Common myeloid progenitor, CD34-positive (primary cell): ENCODE results near the gene CYP4V2.
A peak's percentile ranks its signal among the peaks of the same experiment; 100 is the strongest.

Experiments
- CTCF ChIA-PET: fragments of 350-600 bp; sonication (Branson Sonifier 250); formaldehyde crosslinking; loops from one replicate; lab custom pipeline; 2021; ENCODE audit warnings: antibody characterized with exemption; lab: Charles Lee
- POLR2A ChIA-PET: fragments of 350-600 bp; sonication (Branson Sonifier 250); formaldehyde crosslinking; loops from one replicate; lab custom pipeline; 2021; ENCODE audit warnings: antibody characterized with exemption; lab: Charles Lee
- DNase-seq, 3 donors: peaks; one replicate each; pipeline versions ENCODE4 v3.0.0 to v3.0.0-alpha.2; 2013
- H3K27ac ChIP-seq, 2 experiments: 1 replicate in 1 of 2; 2 replicates in 1 of 2; pipeline ENCODE4 v1.7.0; 2013; ENCODE audit warnings: inconsistent platforms in 2 of 2, low read length in 2 of 2, mild to moderate bottlenecking in 2 of 2, low read depth in 1 of 2, moderate library complexity in 1 of 2; ENCODE audit not compliant: severe bottlenecking in 2 of 2, insufficient read depth in 1 of 2, poor library complexity in 1 of 2
- H3K27me3 ChIP-seq, 5 experiments: replicated peaks in 2 of 5; 1 replicate in 3 of 5; 2 replicates in 2 of 5; pipeline versions ENCODE4 v1.6.1 to v1.7.0; 2013; ENCODE audit warnings: low read length in 4 of 5, mild to moderate bottlenecking in 2 of 5, moderate library complexity in 2 of 5, inconsistent platforms in 1 of 5; ENCODE audit not compliant: insufficient read depth in 5 of 5, control insufficient read depth in 4 of 5
- H3K36me3 ChIP-seq, 4 experiments: 1 replicate in 2 of 4; 2 replicates in 2 of 4; pipeline versions ENCODE4 v1.6.1 to v1.7.0; 2013; ENCODE audit warnings: low read length in 3 of 4, control low read depth in 1 of 4, mild to moderate bottlenecking in 1 of 4; ENCODE audit not compliant: control insufficient read depth in 4 of 4, insufficient read depth in 4 of 4
- H3K4me1 ChIP-seq, 4 experiments: 1 replicate in 3 of 4; 2 replicates in 1 of 4; pipeline versions ENCODE4 v1.6.1 to v1.7.1; 2013; ENCODE audit warnings: low read length in 3 of 4, mild to moderate bottlenecking in 3 of 4, control low read depth in 1 of 4, inconsistent platforms in 1 of 4, moderate library complexity in 1 of 4; ENCODE audit not compliant: control insufficient read depth in 4 of 4, insufficient read depth in 4 of 4; ENCODE audit errors: control extremely low read depth in 1 of 4
- H3K4me3 ChIP-seq, 7 experiments: 1 replicate in 4 of 7; 2 replicates in 3 of 7; pipeline versions ENCODE4 v1.5.1 to v1.7.0; 2013; ENCODE audit warnings: mild to moderate bottlenecking in 7 of 7, low read length in 6 of 7, moderate library complexity in 6 of 7, inconsistent platforms in 2 of 7, low read depth in 2 of 7, control low read depth in 1 of 7; ENCODE audit not compliant: insufficient read depth in 4 of 7, control insufficient read depth in 1 of 7; ENCODE audit errors: extremely low read depth in 1 of 7
- H3K9me3 ChIP-seq, 5 experiments: 1 replicate in 4 of 5; 2 replicates in 1 of 5; pipeline versions ENCODE4 v1.6.1 to v1.7.1; 2013; ENCODE audit warnings: low read length in 4 of 5, mild to moderate bottlenecking in 2 of 5, inconsistent platforms in 1 of 5, low read depth in 1 of 5, moderate library complexity in 1 of 5; ENCODE audit not compliant: control insufficient read depth in 4 of 5, insufficient read depth in 2 of 5; ENCODE audit errors: control extremely low read depth in 1 of 5
- WGBS: methylation state at CpG from one replicate; pipeline ENCODE4 v1.1.5; 2013; ENCODE audit not compliant: insufficient coverage; 5-methylcytosine and 5-hydroxymethylcytosine counted together

Gene CYP4V2

GRCh38 chr4:186201010-186201409 lies 9.6 kb downstream of the CYP4V2 start:
- peaks cover 0 to 3% (median 0%) of the 10 kb centered on the region in 4 experiments for H3K4me1 ChIP-seq

GRCh38 chr4:186201535-186202230 lies 10.3 kb downstream of the CYP4V2 start:
- WGBS = 35% methylated on average over 5 of the region's 9 CpGs
- CTCF ChIA-PET = interaction anchor here (1.0 to 1.6 kb wide), 3 partner anchors 9 to 134 kb away, joined by 4 to 5 read pairs (median 5); no protein-coding TSS in a partner anchor
- Histone ChIP-seq H3K9me3 (no peaks in the 10 kb centered on the region), H3K4me1 (peaks cover 0 to 3% (median 0%) of the 10 kb centered on the region in 4 experiments), H3K36me3 (peaks cover 0 to 7% (median 4%) of the 10 kb centered on the region in 4 experiments), H3K27me3 (no peaks in the 10 kb centered on the region), H3K27ac (no peak overlapping the region), H3K4me3 (peak overlapping the region in 2 of 7 experiments; percentile 17 to 42)
- peak; percentile 64 to 72 (median 69) for DNase-seq
- POLR2A ChIA-PET = no interaction called here

More at GRCh38 chr4:186201010-186201409, 9.6 kb downstream of the CYP4V2 start:
- Histone ChIP-seq H3K4me3 (no peak overlapping the region), H3K36me3 (peaks cover 0 to 7% (median 4%) of the 10 kb centered on the region in 4 experiments), H3K9me3 (no peaks in the 10 kb centered on the region), H3K27ac (no peak overlapping the region), H3K27me3 (no peaks in the 10 kb centered on the region)
- CTCF ChIA-PET = interaction anchor here (1.0 to 1.6 kb wide), 3 partner anchors 9 to 133 kb away, joined by 4 to 5 read pairs (median 5); no protein-coding TSS in a partner anchor
- POLR2A ChIA-PET = no interaction called here
- no peak for DNase-seq
- 100% methylated on average over 2 of the region's 7 CpGs for WGBS

- peaks cover 0 to 3% (median 0%) of the 10 kb centered on the region in 4 experiments for H3K36me3 ChIP-seq
- 86% methylated on average over 8 of the region's 8 CpGs for WGBS
- ChIA-PET POLR2A (no interaction called here), CTCF (interaction anchor here (1.2 to 1.6 kb wide), 3 partner anchors 9 to 135 kb away, joined by 3 to 5 read pairs (median 5); no protein-coding TSS in a partner anchor)
- peak in 1 of 3 donors; percentile 16 for DNase-seq
- H3K4me1 ChIP-seq = peaks cover 0 to 3% (median 0%) of the 10 kb centered on the region in 4 experiments
- no peaks in the 10 kb centered on the region for H3K9me3 ChIP-seq
- H3K4me3 ChIP-seq = no peak overlapping the region
- H3K27me3 ChIP-seq = no peaks in the 10 kb centered on the region
- H3K27ac ChIP-seq = no peak overlapping the region
Measured at GRCh38 chr4:186202490-186203140, 11.2 kb downstream of the CYP4V2 start.

- CTCF ChIA-PET = interaction anchor here (0.7 to 1.2 kb wide), 2 partner anchors 10 to 66 kb away, joined by 3 read pairs; no protein-coding TSS in a partner anchor
- Histone ChIP-seq H3K4me3 (peak overlapping the region in 2 of 7 experiments; percentile 13 to 83), H3K9me3 (peaks cover 0 to 1% (median 0%) of the 10 kb centered on the region in 5 experiments), H3K27me3 (no peaks in the 10 kb centered on the region), H3K36me3 (peaks cover 0 to 3% (median 1%) of the 10 kb centered on the region in 4 experiments), H3K27ac (peak overlapping the region in 1 of 2 experiments; percentile 46), H3K4me1 (peaks cover 0 to 3% (median 0%) of the 10 kb centered on the region in 4 experiments)
- peak; percentile 38 to 74 (median 41) for DNase-seq
- WGBS = 92% methylated on average over 12 of the region's 12 CpGs
- POLR2A ChIA-PET = interaction anchor here (0.6 kb wide), 1 partner anchor 674 kb away, joined by 3 read pairs; no protein-coding TSS in a partner anchor
Measured at GRCh38 chr4:186203406-186203805, 12.0 kb downstream of the CYP4V2 start.

- peaks cover 0 to 8% (median 5%) of the 10 kb centered on the region in 5 experiments for H3K9me3 ChIP-seq
- H3K36me3 ChIP-seq = peaks cover 0 to 10% (median 6%) of the 10 kb centered on the region in 4 experiments
- DNase-seq = peak; percentile 44 to 70 (median 52)
- peaks cover 0 to 3% (median 0%) of the 10 kb centered on the region in 4 experiments for H3K4me1 ChIP-seq
- H3K27ac ChIP-seq = peak overlapping the region in 1 of 2 experiments; percentile 46
- POLR2A ChIA-PET = interaction anchor here (0.6 kb wide), 1 partner anchor 675 kb away, joined by 3 read pairs; no protein-coding TSS in a partner anchor
- H3K4me3 ChIP-seq = peak overlapping the region in 3 of 7 experiments; percentile 30 to 83 (median 34)
- no peaks in the 10 kb centered on the region for H3K27me3 ChIP-seq
- CTCF ChIA-PET = interaction anchor here (0.6 to 1.2 kb wide), 3 partner anchors 11 to 520 kb away, joined by 3 read pairs; no protein-coding TSS in a partner anchor
- WGBS = 85% methylated on average over 21 of the region's 45 CpGs
Measured at GRCh38 chr4:186204103-186204559, 12.8 kb downstream of the CYP4V2 start.

- 96% methylated on average over 13 of the region's 13 CpGs for WGBS
Measured at GRCh38 chr4:186204686-186205085, 13.3 kb downstream of the CYP4V2 start.

More at GRCh38 chr4:186204686-186205085, 13.3 kb downstream of the CYP4V2 start:
- CTCF ChIA-PET = interaction anchor here (0.6 to 1.1 kb wide), 2 partner anchors 9 to 520 kb away, joined by 3 to 4 read pairs; no protein-coding TSS in a partner anchor
- Histone ChIP-seq H3K27ac (no peak overlapping the region), H3K27me3 (no peaks in the 10 kb centered on the region), H3K4me3 (peak overlapping the region in 3 of 7 experiments; percentile 30 to 83 (median 34)), H3K9me3 (peaks cover under 1 to 13% (median 10%) of the 10 kb centered on the region in 5 experiments), H3K36me3 (peaks cover 1 to 15% (median 7%) of the 10 kb centered on the region in 4 experiments), H3K4me1 (peaks cover 0 to 3% (median 0%) of the 10 kb centered on the region in 4 experiments)
- no peak for DNase-seq
- POLR2A ChIA-PET = no interaction called here
